ENCODE measurements around the gene OPRM1.

OPRM1 gene

DNA sequence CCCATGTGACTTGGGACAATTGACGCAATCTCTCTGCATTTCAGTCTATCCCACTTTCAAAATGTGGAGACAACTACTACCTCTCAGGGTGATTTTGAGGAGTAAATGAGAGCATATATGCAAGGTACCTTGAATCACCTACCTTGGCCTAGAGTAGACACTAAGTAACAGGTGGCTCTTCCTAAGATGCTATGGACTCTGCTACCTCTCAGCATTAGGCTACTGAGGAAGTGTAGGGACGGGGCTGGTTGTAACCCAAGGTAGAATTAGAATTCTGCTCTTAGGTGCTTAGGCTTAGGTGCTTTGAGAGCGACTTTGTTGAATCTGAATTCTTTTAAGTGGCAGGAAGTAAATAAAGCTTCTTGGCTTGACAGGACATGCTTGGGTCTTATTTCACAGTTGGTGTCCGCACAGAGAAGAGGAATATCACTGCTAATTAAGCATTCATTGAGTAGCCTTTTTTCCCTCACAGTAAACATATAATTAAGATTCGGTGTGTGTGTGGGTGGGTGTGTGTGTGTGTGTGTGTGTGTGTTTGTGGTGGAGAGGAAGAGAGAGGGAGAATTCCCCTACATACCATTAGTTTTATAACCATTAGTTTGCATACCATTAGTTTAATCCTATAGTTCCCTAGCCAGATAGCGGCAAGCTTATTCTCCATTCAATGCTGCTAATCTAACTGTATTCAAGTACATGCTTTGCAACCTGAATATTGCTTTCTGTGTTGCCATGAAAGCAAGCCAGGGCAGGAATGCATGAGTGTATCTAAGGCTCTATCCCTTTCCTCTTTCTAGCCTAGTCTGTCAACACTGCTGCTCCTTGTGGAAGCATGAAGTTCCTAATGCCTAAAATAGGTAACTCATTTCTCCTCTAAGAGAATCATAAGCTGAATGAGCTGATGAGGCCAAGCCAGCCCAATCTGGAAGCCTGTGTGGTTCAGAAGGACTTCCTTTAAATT is 205.0 kb downstream of the OPRM1 start:
- DNase-seq = peak in 1 of 2 donors; percentile 48

DNA sequence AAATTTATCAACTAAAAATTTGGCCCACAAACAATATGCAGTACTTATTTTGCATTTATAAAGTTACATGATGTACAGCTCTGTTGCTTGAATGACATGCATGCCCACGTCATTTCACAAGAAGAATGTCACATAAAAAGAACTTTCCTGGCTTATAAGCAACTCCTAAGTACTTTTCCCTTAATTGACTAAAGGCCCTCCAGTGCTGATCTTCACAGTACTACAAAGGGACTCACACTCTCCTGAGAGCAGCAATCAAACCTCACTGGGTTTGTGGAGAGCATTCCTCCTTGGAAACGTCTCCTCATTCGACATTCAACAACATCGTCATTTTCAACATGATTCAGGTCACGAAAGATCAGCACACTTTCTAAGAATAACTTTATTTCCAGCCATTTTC is 206.5 kb downstream of the OPRM1 start:
- DNase-seq = peak in 1 of 2 donors; percentile 51

DNA sequence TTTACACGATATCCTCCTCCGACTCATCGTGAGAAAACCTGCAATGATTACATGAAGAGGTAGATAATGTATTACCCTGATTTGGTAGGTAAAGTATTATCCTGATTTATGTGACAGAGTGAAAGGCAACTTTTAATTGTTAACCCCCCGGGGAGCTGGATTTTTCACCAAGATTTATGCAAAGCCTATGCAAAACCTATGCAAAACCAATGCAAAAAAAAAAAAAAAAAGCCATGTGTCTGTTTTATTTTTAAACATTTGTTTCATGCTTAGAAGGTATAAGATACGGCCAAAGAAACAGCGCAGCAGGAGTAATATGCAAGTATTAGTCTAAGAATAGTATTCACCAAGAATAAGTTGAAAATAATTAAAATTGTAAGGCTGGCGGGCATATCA is 207.7 kb downstream of the OPRM1 start:
- no peak for DNase-seq

DNA sequence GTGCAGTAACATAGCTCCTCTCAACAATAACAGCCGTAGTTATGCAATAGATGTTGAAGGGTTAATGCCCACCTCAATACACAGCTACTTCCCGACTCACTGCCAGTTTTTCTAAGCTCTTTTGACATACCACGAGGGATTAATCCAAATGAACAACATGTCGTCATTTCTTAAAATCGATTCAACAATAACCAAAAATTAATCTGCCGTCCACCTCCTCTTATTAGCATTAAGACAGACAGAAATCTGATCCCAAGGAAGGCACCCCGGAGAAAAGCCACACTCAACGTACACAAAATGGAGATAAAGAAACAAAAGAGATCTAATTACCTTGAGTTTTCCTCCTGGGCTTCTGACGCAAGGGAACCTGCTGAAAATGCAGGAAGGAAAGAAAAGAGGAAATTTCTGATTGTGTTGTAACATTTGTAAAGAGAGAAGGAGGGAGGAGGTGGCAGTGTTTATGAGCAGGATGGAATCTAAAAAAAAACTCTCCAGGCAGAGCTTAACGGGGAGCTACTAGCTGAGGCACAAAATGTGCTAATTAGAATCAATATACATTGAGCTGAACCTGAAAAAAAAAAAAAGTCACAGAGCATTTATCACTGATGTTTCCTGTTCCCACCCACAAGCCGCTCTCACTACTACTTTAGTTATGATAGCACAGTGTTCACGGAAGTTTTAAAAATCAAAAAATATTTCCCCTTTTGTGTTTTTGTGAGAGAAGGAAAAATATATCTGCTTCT is 208.2 kb downstream of the OPRM1 start:
- DNase-seq = peak in 1 of 2 donors; percentile 68

DNA sequence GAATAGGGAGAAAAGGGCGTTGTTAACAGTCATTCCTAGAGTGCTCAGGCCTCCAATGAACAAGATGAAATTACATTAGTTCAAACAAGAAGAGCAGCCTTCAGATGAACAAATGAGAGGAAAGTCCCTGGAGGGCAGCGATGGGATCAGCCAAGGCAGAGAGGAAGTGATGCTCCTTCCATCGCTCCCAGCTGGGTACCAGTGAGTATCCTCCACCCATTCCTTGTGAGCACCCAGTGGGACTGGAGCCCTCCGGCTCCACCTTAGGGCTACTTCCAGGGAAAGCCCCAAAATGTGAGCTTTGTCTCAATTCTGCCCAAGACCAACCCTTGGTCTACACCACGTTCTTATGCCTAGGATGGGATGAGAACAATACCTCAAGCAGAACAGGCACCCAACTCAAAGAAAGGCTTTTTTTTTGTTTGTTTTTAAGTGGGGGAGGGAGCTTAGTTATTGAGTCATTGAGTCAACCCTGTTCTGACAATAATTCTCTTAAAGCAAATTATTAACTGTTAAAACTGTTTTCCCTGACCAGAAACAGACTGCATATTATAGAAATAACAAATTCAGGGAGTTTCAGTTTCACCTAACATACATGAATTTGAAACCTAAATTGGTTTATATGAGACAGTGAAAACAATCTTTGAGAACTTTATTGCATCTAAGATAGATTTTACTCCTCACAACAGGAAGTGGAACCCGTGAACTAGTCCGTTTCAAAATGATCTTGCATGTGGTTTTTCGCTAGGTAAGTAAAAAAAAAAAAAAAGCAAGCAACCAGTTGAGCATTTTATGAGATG is 210.7 kb downstream of the OPRM1 start:
- DNase-seq = peak; percentile 34 to 78

DNA sequence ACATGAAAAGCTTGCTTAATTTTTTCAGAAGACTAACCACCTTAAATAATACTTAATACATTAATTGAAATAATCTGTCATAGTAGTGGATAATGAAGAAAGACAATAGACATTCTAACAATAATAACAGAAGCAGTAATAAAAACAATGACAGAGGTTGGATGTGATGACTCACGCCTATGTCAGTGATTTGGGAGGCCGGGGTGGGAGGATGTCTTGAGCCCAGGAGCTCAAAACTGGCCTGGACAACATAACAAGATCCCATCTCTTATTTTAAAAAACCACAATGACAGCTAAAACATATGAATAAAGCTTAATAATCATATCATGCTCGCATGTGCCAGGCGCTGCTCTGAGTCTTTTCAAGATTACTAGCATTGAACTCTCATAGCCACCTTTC is 212.1 kb downstream of the OPRM1 start:
- DNase-seq = no peak

DNA sequence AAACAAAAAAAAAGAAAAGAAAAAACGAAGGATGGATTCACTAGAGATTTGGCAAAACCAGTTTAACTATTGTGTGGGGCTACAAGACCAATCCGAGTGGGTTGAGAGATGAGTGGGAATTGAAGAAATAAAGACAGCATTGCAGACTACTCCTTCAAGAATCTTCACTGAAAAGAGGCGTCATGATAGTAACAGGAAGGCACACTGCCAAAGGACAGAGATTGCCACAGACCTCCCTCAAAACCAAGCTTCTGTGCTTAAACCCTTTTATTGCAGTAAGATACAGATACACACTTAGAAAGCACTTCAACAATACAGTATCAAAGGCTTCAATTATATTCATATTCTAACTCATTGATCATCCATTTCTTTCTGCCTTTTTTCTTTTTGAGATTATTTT is 213.6 kb downstream of the OPRM1 start:
- no peak for DNase-seq

DNA sequence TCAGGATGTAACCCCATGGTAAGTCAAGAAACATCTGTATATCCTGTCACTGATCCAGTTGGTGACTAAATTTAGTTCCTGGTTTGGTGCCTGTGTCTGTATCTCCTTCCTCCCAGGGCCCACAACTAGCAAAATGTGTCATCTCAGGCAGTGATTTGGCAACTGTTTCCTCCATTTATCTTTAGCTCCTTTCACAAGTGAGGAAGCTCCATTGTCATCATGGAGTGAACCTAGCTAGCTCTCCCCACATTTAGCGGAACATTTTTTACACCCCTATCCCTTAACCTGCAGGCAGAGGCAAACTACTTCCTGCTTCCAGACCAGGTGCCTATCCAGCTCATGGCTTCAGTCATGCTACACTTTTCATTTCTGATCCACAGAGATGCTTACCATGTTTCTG is 218.0 kb downstream of the OPRM1 start:
- peak in 1 of 2 donors; percentile 35 for DNase-seq

DNA sequence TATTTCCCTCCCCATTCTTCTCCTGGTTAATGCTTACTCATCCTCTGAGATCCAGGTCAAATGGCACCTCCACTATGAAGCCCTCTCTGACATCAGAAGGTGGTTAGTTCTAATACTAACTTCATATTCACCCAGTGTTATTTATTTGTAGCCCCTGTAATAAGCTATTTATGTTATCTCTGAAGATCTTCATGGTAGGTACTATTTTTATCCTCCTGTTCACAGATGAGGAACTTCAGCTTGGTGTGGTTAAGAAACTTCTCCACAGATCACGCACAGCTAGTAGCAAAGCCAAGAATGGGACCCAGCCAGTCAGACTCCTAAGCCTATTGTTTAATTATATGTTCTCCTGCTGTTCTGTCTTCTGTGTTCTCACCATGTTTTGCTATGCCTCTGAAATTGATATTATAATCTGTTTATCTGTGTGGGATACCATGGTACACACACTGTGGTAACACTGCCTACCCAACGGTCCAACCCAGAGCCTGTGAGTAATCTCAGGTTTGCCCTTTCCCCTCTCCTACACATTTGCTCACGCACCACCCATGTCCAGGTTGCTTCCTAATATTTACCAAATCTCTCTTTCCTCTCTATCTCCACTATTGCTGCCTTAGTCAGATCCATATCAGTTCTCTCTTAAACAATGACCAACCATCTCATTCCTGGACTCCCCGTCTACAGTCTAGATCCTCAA is 219.2 kb downstream of the OPRM1 start:
- no peak for DNase-seq

DNA sequence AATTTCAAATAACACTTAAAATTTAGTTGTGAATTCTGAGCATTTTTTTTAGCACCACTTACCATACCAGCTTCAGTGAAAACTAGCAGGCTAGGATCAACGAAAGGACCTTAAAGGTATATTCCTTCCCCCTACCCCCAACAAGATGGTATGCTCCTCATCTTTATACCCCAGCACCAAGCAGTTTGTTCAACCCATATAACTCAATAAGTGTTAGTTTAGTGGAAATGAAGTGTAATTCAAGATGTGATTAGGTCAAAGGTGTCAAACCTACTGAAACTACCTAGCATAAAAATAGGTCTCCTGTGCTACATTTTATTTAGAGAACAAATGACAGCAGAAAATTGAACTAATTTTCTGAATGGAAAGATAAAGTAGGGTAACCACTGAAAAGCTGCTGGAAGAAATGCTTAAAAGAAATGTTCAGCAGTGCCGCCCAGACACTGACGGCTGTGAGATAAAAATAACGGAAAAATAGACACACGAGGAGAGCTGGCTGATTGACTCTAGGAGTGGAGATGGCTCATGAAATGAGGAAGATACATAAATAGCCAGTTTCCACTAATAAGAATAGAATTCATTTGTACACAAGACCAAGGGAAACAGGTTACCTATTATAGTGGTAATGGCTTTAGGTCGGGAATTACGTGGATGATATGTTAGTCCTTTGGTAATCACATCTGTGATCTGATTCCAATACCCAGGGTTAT is 222.8 kb downstream of the OPRM1 start:
- no peak for DNase-seq

DNA sequence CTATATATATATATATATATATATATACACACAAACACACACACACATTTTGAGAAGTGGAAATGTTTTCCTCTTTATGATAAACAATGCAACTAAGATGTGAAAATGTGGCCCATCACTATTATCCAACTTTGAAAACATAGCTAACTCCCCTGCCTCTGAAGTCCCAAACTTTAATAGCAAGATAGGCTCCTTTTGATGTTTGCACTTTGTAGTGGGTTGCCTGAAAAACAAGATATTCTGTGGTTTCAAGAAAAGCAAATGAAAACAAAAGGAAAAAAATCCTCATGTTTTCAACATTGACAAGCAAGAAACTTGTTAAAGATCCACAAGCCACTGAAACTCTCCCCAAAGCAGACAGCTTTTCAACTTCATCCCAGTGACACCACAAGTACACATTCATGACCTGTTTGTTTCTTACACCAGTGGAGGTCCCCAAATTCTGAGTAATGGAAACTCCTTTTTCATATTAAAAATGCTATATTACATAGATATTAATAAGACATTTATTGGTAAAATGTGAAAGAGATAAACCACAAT is 227.6 kb downstream of the OPRM1 start:
- DNase-seq = no peak

DNA sequence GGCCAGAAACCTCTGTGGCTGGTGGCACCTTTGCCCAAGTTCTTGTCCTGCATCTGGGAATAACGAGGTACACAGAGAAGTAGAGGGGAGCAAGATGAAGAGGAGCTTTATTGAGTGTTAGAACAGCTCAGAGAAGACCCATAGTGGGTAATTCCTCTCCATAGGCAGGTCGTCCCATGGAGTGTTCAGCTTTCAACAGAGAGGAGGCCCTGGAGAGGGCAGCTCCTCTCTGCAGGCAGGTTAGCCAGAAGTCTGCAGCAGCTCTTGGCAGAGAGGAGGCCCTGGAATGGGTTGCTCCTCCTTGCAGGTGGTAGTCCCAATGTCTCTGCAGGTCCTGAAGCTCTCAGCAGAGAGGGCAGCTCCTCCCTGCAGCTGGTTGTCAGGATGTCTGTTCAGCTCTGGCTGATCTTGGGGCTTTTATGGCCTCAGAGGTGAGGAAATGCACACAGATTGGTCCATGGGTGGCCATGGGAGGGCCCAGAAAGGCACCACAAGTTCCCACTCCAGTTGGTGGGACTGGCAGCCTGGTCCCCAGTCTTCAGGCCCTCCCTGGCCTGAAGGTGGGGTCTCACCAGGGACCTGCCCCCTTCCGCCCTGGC is 228.6 kb downstream of the OPRM1 start:
- DNase-seq = no peak

DNA sequence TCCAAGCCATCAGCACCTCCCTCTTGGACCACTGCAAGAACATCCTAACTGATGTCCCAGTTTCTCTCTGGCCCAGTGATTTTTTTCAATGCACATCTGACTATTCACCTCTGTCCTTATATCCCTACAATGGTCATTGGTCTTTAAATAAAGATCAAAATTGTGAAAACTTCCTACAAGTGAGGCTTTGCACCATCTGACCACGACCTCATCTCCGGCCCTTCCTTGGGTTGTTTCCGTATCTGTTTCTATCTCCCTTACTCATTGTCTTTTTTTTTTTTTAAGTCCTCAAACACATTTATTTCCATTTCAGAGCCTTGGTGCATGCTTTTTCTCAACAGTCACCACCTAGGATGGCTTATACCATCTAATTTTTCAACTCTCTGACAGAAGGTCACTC is 229.4 kb downstream of the OPRM1 start:
- no peak for DNase-seq

DNA sequence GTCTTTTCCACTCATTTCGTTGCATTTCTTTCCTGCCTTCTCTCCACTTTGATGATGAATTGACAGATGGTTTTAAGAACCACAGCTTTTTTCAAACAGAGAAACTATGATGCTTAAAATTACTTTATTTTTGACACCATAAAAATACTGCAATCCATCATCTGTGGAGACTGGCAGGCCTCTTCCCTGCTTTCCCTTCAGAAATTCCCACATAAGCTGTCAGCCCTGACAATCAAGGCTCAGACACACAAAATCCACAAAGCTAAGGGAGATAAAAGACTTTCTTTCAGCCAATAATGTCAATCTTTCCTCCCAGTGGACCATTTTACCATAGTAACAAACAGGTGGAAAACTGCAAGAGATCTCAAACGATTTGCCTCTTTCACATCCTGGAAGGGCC is 235.1 kb downstream of the OPRM1 start:
- no peak for DNase-seq

DNA sequence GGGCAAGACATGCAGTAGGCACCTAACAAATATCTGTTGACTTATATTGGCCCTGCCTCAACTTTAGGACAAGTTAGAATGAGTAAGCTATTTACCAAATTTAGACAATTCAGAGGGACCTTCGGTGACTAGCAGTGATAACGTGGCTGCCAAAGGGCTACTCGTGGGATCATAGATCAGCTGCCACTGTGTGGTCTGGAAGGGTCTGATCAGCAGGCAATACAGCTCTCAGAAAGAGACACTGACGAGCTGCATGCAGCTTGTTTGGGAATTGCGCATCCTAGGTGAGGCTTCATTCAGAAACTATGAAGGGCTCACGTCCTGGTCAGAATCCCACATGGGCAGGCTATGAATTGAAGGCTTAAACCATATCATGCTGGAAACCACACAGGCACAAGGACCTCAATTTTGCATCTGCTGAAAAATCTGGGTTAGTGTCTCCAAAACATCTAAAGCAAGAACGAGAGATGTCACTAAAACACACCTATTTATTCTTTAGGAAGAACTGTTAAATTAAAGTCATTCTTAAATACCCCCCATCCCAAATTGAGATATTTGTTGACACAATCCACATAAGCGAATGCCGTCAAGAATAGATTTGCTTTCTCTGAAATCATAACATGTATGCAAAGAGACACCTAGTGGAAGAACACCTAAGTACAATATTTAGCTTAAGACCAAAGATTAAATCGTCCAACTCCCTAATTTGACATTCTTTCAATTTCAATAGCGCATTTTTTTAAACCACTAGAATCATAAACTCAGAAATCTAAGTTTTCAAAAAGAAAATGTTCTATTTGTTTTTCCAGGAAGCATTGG is 238.0 kb downstream of the OPRM1 start:
- peak in 1 of 2 donors; percentile 73 for DNase-seq

DNA sequence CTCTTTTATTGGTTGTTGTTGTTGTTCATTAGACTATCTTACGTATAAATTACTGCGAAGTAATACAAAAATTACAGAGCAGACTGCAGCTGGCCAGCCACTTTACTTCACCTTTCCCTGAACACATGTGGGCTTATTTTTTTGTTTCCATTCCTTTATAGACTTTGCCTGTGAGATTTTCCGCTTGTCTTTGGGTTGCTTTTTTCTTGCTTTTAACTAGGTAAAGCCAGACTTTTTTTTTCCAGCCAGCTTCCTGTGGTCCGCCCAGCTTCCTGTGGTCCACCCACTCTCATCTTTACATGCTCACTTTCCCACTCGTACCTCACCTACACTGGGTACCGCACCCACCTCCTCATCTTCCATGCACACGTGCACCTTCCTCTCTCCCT is 238.6 kb downstream of the OPRM1 start:
- DNase-seq = peak in 1 of 2 donors; percentile 21

DNA sequence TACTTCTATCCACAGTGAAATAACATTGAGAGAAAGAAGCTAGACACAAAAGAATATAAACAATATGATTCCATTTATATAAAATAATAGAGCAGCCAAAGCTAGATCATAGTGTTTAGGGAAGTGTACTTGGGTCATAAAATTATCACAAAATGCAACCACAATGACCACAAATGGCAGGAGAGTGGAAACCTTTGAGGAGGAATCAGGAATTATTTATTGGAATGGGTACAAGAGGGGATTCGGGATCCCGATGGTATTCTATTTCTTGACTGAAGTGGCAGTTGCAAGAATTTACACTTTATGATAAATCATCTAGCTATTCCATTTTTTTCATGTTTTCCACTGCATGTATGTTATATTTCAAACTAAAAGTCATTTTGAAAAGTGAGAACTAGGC is 241.5 kb downstream of the OPRM1 start:
- DNase-seq = no peak

DNA sequence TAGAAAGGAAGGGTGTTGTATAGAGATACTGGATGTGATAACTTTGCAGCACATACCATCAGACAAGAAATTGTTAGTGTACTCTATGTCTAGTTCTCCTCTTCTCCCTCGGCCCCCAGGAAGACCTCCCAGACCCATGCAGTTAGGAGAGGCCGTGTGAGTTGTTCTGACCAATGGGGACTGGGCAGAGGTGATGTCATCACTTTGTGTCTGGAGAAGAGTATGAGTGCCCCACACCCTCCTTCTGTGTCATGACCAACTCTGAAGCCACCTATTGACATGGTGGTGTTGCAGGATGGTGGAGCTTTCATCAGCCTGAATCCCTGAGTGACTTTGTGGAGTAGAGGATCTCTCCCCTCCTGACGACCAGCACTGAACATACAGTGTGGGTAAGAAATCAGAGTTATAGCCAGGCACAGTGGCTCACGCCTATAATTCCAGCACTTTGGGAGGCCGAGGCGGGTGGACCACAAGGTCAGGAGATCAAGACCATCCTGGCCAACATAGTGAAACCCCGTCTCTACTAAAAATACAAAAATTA is 245.3 kb downstream of the OPRM1 start:
- no peak for DNase-seq

DNA sequence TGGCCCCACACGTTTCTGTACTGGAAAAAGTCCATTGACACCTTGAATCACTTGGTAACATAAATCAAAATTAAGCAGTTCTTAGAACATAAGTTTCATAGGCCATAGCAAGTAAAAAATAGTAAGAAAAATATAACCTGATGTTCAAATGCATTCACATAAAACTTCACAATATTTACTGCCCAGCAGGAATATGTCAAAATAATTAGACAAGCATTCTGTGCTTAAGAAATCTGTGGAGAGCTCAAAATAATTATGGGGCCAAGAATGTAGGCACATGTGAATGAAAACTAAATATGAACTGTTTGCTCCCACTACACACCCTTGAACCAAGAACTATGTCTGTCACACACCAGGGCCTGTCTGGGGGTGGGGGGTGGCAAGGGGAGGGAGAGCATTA is 246.8 kb downstream of the OPRM1 start:
- DNase-seq = no peak

Data from CD4-positive, alpha-beta T cell treated with Interferon alpha-2 for 1 hour (primary cell).